K562 (cell line): Measurements from ENCODE around the gene NDUFC2. TPM values are rescaled to one million over a fixed set of nuclear protein-coding genes. Genes with fewer than 3 reads are reported as not detected.

Experiments used
- DLX4 ChIP-seq: fragments of 250-450 bp; sonication (Bioruptor Pico); IDR thresholded peaks from 2 replicates; pipeline ENCODE4 v1.6.1; 2021; ENCODE audit warnings: mild to moderate bottlenecking
- E2F1 ChIP-seq: sonication (generic); formaldehyde crosslinking; IDR thresholded peaks from 2 replicates; pipeline ENCODE4 v1.8.1; 2023; ENCODE audit warnings: mild to moderate bottlenecking, missing genetic modification reagents, moderate library complexity
- ETV5 ChIP-seq: sonication (generic); formaldehyde crosslinking; IDR thresholded peaks from 2 replicates; pipeline ENCODE4 v1.4.0; 2020; ENCODE audit warnings: low read depth, mild to moderate bottlenecking, missing genetic modification reagents
- HIVEP1 ChIP-seq: fragments of 250-450 bp; sonication (Bioruptor Pico); IDR thresholded peaks from 2 replicates; pipeline ENCODE4 v1.4.0; 2020; ENCODE audit warnings: mild to moderate bottlenecking
- HNRNPL ChIP-seq: fragments of 200-400 bp; formaldehyde crosslinking; IDR thresholded peaks from 2 replicates; pipeline ENCODE4 v1.6.1; 2017; ENCODE audit warnings: low read depth, mild to moderate bottlenecking, low read length
- NEUROD1 ChIP-seq: fragments of 150-350 bp; IDR thresholded peaks from 2 replicates; pipeline ENCODE4 v1.6.1; 2014; ENCODE audit warnings: borderline replicate concordance, low read length, low read depth; ENCODE audit not compliant: partially characterized antibody
- NR2F6 ChIP-seq: fragments of 450-650 bp; formaldehyde crosslinking; IDR thresholded peaks from 2 replicates; pipeline ENCODE4 v1.4.0; 2020; ENCODE audit warnings: mild to moderate bottlenecking
- NR4A1 ChIP-seq, 2 experiments: fragments of 250-450 bp in 1 of 2; fragments of 450-650 bp in 1 of 2; sonication (Bioruptor Pico) in 1 of 2; IDR thresholded peaks; 2 replicates each; pipeline versions ENCODE4 v1.4.0 to v1.6.1; 2016 to 2020; ENCODE audit warnings: mild to moderate bottlenecking in 2 of 2, missing compliant biosample characterization in 1 of 2, missing genetic modification characterization in 1 of 2, moderate library complexity in 1 of 2
- PATZ1 ChIP-seq: fragments of 250-450 bp; sonication (Bioruptor Pico); IDR thresholded peaks from 2 replicates; pipeline ENCODE4 v1.5.0; 2020; ENCODE audit warnings: mild to moderate bottlenecking, borderline replicate concordance
- SMARCA5 ChIP-seq: fragments of 450-650 bp; IDR thresholded peaks from 2 replicates; pipeline ENCODE4 v1.6.1; 2016
- TAF1 ChIP-seq: IDR thresholded peaks from 2 replicates; pipeline ENCODE4 v1.6.1; 2011; ENCODE audit warnings: mild to moderate bottlenecking, low read length, moderate library complexity; ENCODE audit not compliant: insufficient read depth, control insufficient read depth, severe bottlenecking; ENCODE audit errors: extremely low read depth
- TAF9B ChIP-seq: fragments of 450-650 bp; IDR thresholded peaks from 2 replicates; pipeline ENCODE4 v1.6.1; 2018; ENCODE audit warnings: mild to moderate bottlenecking; ENCODE audit not compliant: partially characterized antibody
- TARDBP ChIP-seq: fragments of 450-650 bp; IDR thresholded peaks from 2 replicates; pipeline ENCODE4 v1.6.1; 2016
- TEAD4 ChIP-seq, 2 experiments: sonication (generic) in 1 of 2; formaldehyde crosslinking in 1 of 2; IDR thresholded peaks; 2 replicates each; pipeline versions ENCODE4 v1.6.1 to v1.8.0; 2012 to 2022; ENCODE audit warnings: borderline replicate concordance in 1 of 2, inconsistent platforms in 1 of 2, low read length in 1 of 2, mild to moderate bottlenecking in 1 of 2, missing genetic modification reagents in 1 of 2
- ZBTB7A ChIP-seq: IDR thresholded peaks from 2 replicates; pipeline ENCODE4 v1.6.1; 2011; ENCODE audit warnings: low read depth, mild to moderate bottlenecking, low read length, moderate library complexity, borderline replicate concordance; ENCODE audit not compliant: control insufficient read depth
- ZMIZ1 ChIP-seq, 2 experiments: fragments of 150-350 bp in 1 of 2; IDR thresholded peaks; 2 replicates each; pipeline ENCODE4 v1.6.1; 2012 to 2016; ENCODE audit warnings: low read depth in 2 of 2, low read length in 2 of 2, mild to moderate bottlenecking in 1 of 2, moderate library complexity in 1 of 2
- ZNF121 ChIP-seq: sonication (generic); formaldehyde crosslinking; conservative IDR thresholded peaks from 2 replicates; pipeline ENCODE4 v1.8.0; 2022; ENCODE audit warnings: missing genetic modification reagents
- ZNF24 ChIP-seq: fragments of 450-650 bp; IDR thresholded peaks from 2 replicates; pipeline ENCODE4 v1.6.1; 2016
- ZNF282 ChIP-seq: sonication (generic); formaldehyde crosslinking; IDR thresholded peaks from 2 replicates; pipeline ENCODE4 v1.8.1; 2023; ENCODE audit warnings: missing genetic modification reagents
- ZNF586 ChIP-seq: fragments of 450-650 bp; formaldehyde crosslinking; conservative IDR thresholded peaks from 2 replicates; pipeline ENCODE4 v1.4.0; 2020; ENCODE audit warnings: mild to moderate bottlenecking, moderate library complexity
- polyA plus RNA-seq, 8 experiments: library from polyadenylated mRNA; depleted of rRNA in 4 of 8; stranded (reverse) in 5 of 8; unstranded in 3 of 8; fragments of >200 nt; fragmentation: Nextera tagmentation in 2 of 8; fragmentation: Illumina TruSeq in 1 of 8; extraction: Ambion mirVana in 2 of 8; extraction: Trizol in 1 of 8; gene quantifications; 2 replicates each; pipeline versions ENCODE4 v1.2.1 to v1.2.3, GENCODE V29; 2011 to 2014; ENCODE audit warnings: inconsistent platforms in 1 of 8, missing spikeins in 1 of 8
- total RNA-seq, 7 experiments: library from RNA; depleted of rRNA in 6 of 7; stranded (reverse); fragments of >200 nt in 6 of 7; fragmentation: Illumina TruSeq in 2 of 7; extraction: Trizol in 2 of 7; gene quantifications; 2 replicates each; pipeline versions ENCODE4 v1.2.1 to v1.2.3, GENCODE V29; 2011 to 2021; ENCODE audit warnings: low replicate concordance in 1 of 7

NDUFC2 gene
- total and polyA plus RNA-seq, 9 of the 15 experiments (the other 6 are each of a cell fraction or from before 2014, with no cell fraction given), result 168 to 1,119 (median 442) TPM

GRCh38 chr11:78080818-78081495, 1.3 kb upstream of the NDUFC2 start (continued):
- no peak for TF ChIP-seq E2F1 (CRISPR knock-in tag)
- TF ChIP-seq TAF1, result peak; percentile 51
- peak; percentile 82; the same call in 1 of the 2 replicates for TF ChIP-seq ETV5
- no peak for TF ChIP-seq TARDBP
- no peak for TF ChIP-seq ZNF121
- TF ChIP-seq HIVEP1 (CRISPR knock-in tag), result no peak
- TF ChIP-seq NR4A1 (CRISPR knock-in tag; IDR thresholded peaks at IDR 0.05), result 0 out of 2 replicates have a peak, but pooled peaks have one; percentile 30
- TF ChIP-seq NR4A1 (tag; IDR thresholded peaks at IDR 0.05), result peak; percentile 39; the same call in 1 of the 2 replicates
- no peak for TF ChIP-seq DLX4 (CRISPR knock-in tag)
- no peak for TF ChIP-seq HNRNPL
- TF ChIP-seq TEAD4 (IDR thresholded peaks at IDR 0.05; ENCODE audit: low read length), result peak; percentile 74
- no peak for TF ChIP-seq TEAD4 (CRISPR knock-in tag; IDR thresholded peaks at IDR 0.05; ENCODE audit: borderline replicate concordance)
- no peak for TF ChIP-seq NR2F6 (CRISPR knock-in tag)
- no peak for TF ChIP-seq ZBTB7A
- TF ChIP-seq SMARCA5, result no peak
- TF ChIP-seq ZNF282 (CRISPR knock-in tag), result no peak
- no peak for TF ChIP-seq PATZ1
- peak; percentile 54 for TF ChIP-seq TAF9B
- no peak for TF ChIP-seq NEUROD1
- no peak for TF ChIP-seq ZMIZ1 (IDR thresholded peaks at IDR 0.05; ENCODE audit: low read depth in 2 of 2, low read length in 2 of 2)
- TF ChIP-seq ZNF586 (CRISPR knock-in tag), result no peak
- TF ChIP-seq ZNF24, result no peak
